Activated naive CD4-positive, alpha-beta T cell treated with anti-CD3 and anti-CD28 coated beads, Interleukin-2, amount 10 ng/mL, durations not matched to agents 7 days and 5 days (primary cell): ENCODE measurements around the gene PCDH9.
"Not testable (repeated sequence)": the region's sequence is repeated elsewhere in the genome, so short reads cannot be mapped to it uniquely, and the experiment has no call there.

Experiments used
- CTCF ChIA-PET: fragments of 350-600 bp; sonication (Branson Sonifier 250); formaldehyde crosslinking; loops from one replicate; lab custom pipeline; 2021; ENCODE audit warnings: antibody characterized with exemption; lab: Charles Lee
- DNase-seq: peaks from one replicate; pipeline ENCODE4 v3.0.0-alpha.2; 2020
- H3K27ac Mint-ChIP-seq: one replicate; pipeline ENCODE4 v1.8.0; 2021; ENCODE audit warnings: mild to moderate bottlenecking, moderate library complexity, mixed read lengths
- H3K27me3 Mint-ChIP-seq: one replicate; pipeline ENCODE4 v1.8.0; 2021; ENCODE audit warnings: mild to moderate bottlenecking, mixed read lengths
- H3K36me3 Mint-ChIP-seq: one replicate; pipeline ENCODE4 v1.8.0; 2021; ENCODE audit warnings: mixed read lengths
- H3K4me1 Mint-ChIP-seq: one replicate; pipeline ENCODE4 v1.8.0; 2021; ENCODE audit warnings: mixed read lengths
- H3K4me3 Mint-ChIP-seq: one replicate; pipeline ENCODE4 v1.8.0; 2021; ENCODE audit warnings: mild to moderate bottlenecking, moderate library complexity, mixed read lengths
- H3K9me3 Mint-ChIP-seq: one replicate; pipeline ENCODE4 v1.8.0; 2021; ENCODE audit warnings: mixed read lengths

Gene PCDH9

GRCh38 chr13:66886264-66886663, 343.9 kb downstream of the PCDH9 start:
- H3K9me3 Mint-ChIP-seq: peaks cover 1% of the 10 kb centered on the region
- no peak overlapping the region for H3K4me3 Mint-ChIP-seq
- no peaks in the 10 kb centered on the region for H3K27me3 Mint-ChIP-seq
- no peaks in the 10 kb centered on the region for H3K4me1 Mint-ChIP-seq
- H3K36me3 Mint-ChIP-seq: no peaks in the 10 kb centered on the region
- no peak overlapping the region for H3K27ac Mint-ChIP-seq
- CTCF ChIA-PET: no interaction called here
- DNase-seq: no peak

- DNase-seq, H3K27ac Mint-ChIP-seq, H3K4me3 Mint-ChIP-seq, CTCF ChIA-PET, H3K27me3 Mint-ChIP-seq, H3K4me1 Mint-ChIP-seq, H3K9me3 Mint-ChIP-seq, H3K36me3 Mint-ChIP-seq: not testable (repeated sequence)
Measured at GRCh38 chr13:66881170-66881569, 349.0 kb downstream of the PCDH9 start.

GRCh38 chr13:66879988-66880387, 350.1 kb downstream of the PCDH9 start:
- no peak for DNase-seq
- Mint-ChIP-seq H3K27me3 (no peaks in the 10 kb centered on the region), H3K27ac (no peak overlapping the region), H3K4me1 (no peaks in the 10 kb centered on the region), H3K36me3 (no peaks in the 10 kb centered on the region), H3K9me3 (peaks cover 4% of the 10 kb centered on the region), H3K4me3 (no peak overlapping the region)
- CTCF ChIA-PET: no interaction called here

- Mint-ChIP-seq H3K4me1 (no peaks in the 10 kb centered on the region), H3K27ac (no peak overlapping the region), H3K4me3 (no peak overlapping the region), H3K27me3 (no peaks in the 10 kb centered on the region), H3K36me3 (no peaks in the 10 kb centered on the region), H3K9me3 (peaks cover 5% of the 10 kb centered on the region)
- no peak for DNase-seq
- CTCF ChIA-PET: no interaction called here
Measured at GRCh38 chr13:66875264-66875663, 354.9 kb downstream of the PCDH9 start.

GRCh38 chr13:66864627-66865026, 365.5 kb downstream of the PCDH9 start:
- Mint-ChIP-seq H3K9me3 (no peaks in the 10 kb centered on the region), H3K4me1 (no peaks in the 10 kb centered on the region), H3K4me3 (no peak overlapping the region), H3K36me3 (no peaks in the 10 kb centered on the region), H3K27me3 (no peaks in the 10 kb centered on the region), H3K27ac (no peak overlapping the region)
- CTCF ChIA-PET: no interaction called here
- no peak for DNase-seq

GRCh38 chr13:66860878-66861417, 369.2 kb downstream of the PCDH9 start:
- Mint-ChIP-seq H3K27me3 (no peaks in the 10 kb centered on the region), H3K36me3 (no peaks in the 10 kb centered on the region), H3K9me3 (no peaks in the 10 kb centered on the region), H3K27ac (no peak overlapping the region), H3K4me3 (no peak overlapping the region), H3K4me1 (no peaks in the 10 kb centered on the region)
- DNase-seq: no peak
- CTCF ChIA-PET: no interaction called here

GRCh38 chr13:66859934-66860877, 369.9 kb downstream of the PCDH9 start:
- no peak for DNase-seq

GRCh38 chr13:66859078-66859477, 371.1 kb downstream of the PCDH9 start:
- Mint-ChIP-seq H3K4me1 (no peaks in the 10 kb centered on the region), H3K27me3 (no peaks in the 10 kb centered on the region), H3K27ac (no peak overlapping the region), H3K36me3 (no peaks in the 10 kb centered on the region), H3K4me3 (no peak overlapping the region), H3K9me3 (no peaks in the 10 kb centered on the region)
- no peak for DNase-seq
- CTCF ChIA-PET: no interaction called here

More at GRCh38 chr13:66859934-66860877, 369.9 kb downstream of the PCDH9 start:
- Mint-ChIP-seq H3K4me1 (no peaks in the 10 kb centered on the region), H3K4me3 (no peak overlapping the region), H3K27me3 (no peaks in the 10 kb centered on the region), H3K27ac (no peak overlapping the region), H3K36me3 (no peaks in the 10 kb centered on the region), H3K9me3 (no peaks in the 10 kb centered on the region)
- CTCF ChIA-PET: no interaction called here

- Mint-ChIP-seq H3K4me1 (no peaks in the 10 kb centered on the region), H3K36me3 (no peaks in the 10 kb centered on the region), H3K27ac (no peak overlapping the region), H3K4me3 (no peak overlapping the region), H3K27me3 (no peaks in the 10 kb centered on the region), H3K9me3 (no peaks in the 10 kb centered on the region)
- DNase-seq: no peak
- CTCF ChIA-PET: no interaction called here
Measured at GRCh38 chr13:66858163-66858562, 372.0 kb downstream of the PCDH9 start.

- no peak overlapping the region for H3K4me3 Mint-ChIP-seq
- H3K27ac Mint-ChIP-seq: no peak overlapping the region
- no peak for DNase-seq
- H3K36me3 Mint-ChIP-seq: no peaks in the 10 kb centered on the region
- H3K9me3 Mint-ChIP-seq: no peaks in the 10 kb centered on the region
- no peaks in the 10 kb centered on the region for H3K4me1 Mint-ChIP-seq
- CTCF ChIA-PET: no interaction called here
- H3K27me3 Mint-ChIP-seq: no peaks in the 10 kb centered on the region
Measured at GRCh38 chr13:66855131-66855530, 375.0 kb downstream of the PCDH9 start.

- no peak for DNase-seq
- Mint-ChIP-seq H3K36me3 (no peaks in the 10 kb centered on the region), H3K27me3 (no peaks in the 10 kb centered on the region), H3K4me1 (no peaks in the 10 kb centered on the region), H3K27ac (no peak overlapping the region), H3K4me3 (no peak overlapping the region), H3K9me3 (no peaks in the 10 kb centered on the region)
- CTCF ChIA-PET: no interaction called here
Measured at GRCh38 chr13:66853564-66853963, 376.6 kb downstream of the PCDH9 start.

GRCh38 chr13:66849706-66850105, 380.4 kb downstream of the PCDH9 start:
- no peak for DNase-seq
- H3K4me3 Mint-ChIP-seq: no peak overlapping the region
- CTCF ChIA-PET: no interaction called here
- H3K36me3 Mint-ChIP-seq: no peaks in the 10 kb centered on the region
- no peak overlapping the region for H3K27ac Mint-ChIP-seq
- H3K27me3 Mint-ChIP-seq: no peaks in the 10 kb centered on the region
- no peaks in the 10 kb centered on the region for H3K4me1 Mint-ChIP-seq
- H3K9me3 Mint-ChIP-seq: no peaks in the 10 kb centered on the region

- no peak for DNase-seq
Measured at GRCh38 chr13:66847541-66847940, 382.6 kb downstream of the PCDH9 start.

GRCh38 chr13:66845393-66845792, 384.7 kb downstream of the PCDH9 start:
- H3K27me3 Mint-ChIP-seq: no peaks in the 10 kb centered on the region
- H3K27ac Mint-ChIP-seq: no peak overlapping the region
- CTCF ChIA-PET: interaction anchor here (1.5 kb wide), 1 partner anchor 12 kb away, joined by 3 read pairs; no protein-coding TSS in a partner anchor
- no peaks in the 10 kb centered on the region for H3K36me3 Mint-ChIP-seq
- no peaks in the 10 kb centered on the region for H3K4me1 Mint-ChIP-seq
- H3K9me3 Mint-ChIP-seq: no peaks in the 10 kb centered on the region
- DNase-seq: no peak
- no peak overlapping the region for H3K4me3 Mint-ChIP-seq

More at GRCh38 chr13:66847541-66847940, 382.6 kb downstream of the PCDH9 start:
- Mint-ChIP-seq H3K4me3 (no peak overlapping the region), H3K27ac (no peak overlapping the region), H3K9me3 (no peaks in the 10 kb centered on the region), H3K36me3 (no peaks in the 10 kb centered on the region), H3K4me1 (no peaks in the 10 kb centered on the region), H3K27me3 (no peaks in the 10 kb centered on the region)
- CTCF ChIA-PET: no interaction called here

- CTCF ChIA-PET: interaction anchor here (1.5 kb wide), 1 partner anchor 12 kb away, joined by 3 read pairs; no protein-coding TSS in a partner anchor
- no peaks in the 10 kb centered on the region for H3K4me1 Mint-ChIP-seq
- no peak overlapping the region for H3K27ac Mint-ChIP-seq
- no peaks in the 10 kb centered on the region for H3K27me3 Mint-ChIP-seq
- DNase-seq: no peak
- no peak overlapping the region for H3K4me3 Mint-ChIP-seq
- no peaks in the 10 kb centered on the region for H3K9me3 Mint-ChIP-seq
- H3K36me3 Mint-ChIP-seq: no peaks in the 10 kb centered on the region
Measured at GRCh38 chr13:66844933-66845332, 385.2 kb downstream of the PCDH9 start.
